ENCODE measurements around the gene CACNA1D. TPM values are rescaled to one million over a fixed set of nuclear protein-coding genes. Genes with fewer than 3 reads are reported as not detected.

Gene CACNA1D
- total RNA-seq, 4 donors from 2014 or later, result 74.6 to 194 (median 105) TPM

GRCh38 chr3:53774414-53774813, 280.0 kb downstream of the CACNA1D start:
- no peak for TF ChIP-seq CTCF (IDR thresholded peaks at IDR 0.05)
- no peak for TF ChIP-seq POLR2A (IDR thresholded peaks at IDR 0.05)
- Histone ChIP-seq H3K4me1 (no peaks in the 10 kb centered on the region), H3K36me3 (no peaks in the 10 kb centered on the region), H3K9me3 (no peaks in the 10 kb centered on the region), H3K27me3 (no peaks in the 10 kb centered on the region), H3K27ac (no peak overlapping the region), H3K4me3 (no peak overlapping the region)
- DNase-seq, result no peak

- Histone ChIP-seq H3K27ac (no peak overlapping the region), H3K9me3 (no peaks in the 10 kb centered on the region), H3K4me3 (no peak overlapping the region), H3K36me3 (no peaks in the 10 kb centered on the region), H3K27me3 (no peaks in the 10 kb centered on the region), H3K4me1 (no peaks in the 10 kb centered on the region)
- no peak for DNase-seq
- no peak for TF ChIP-seq POLR2A (IDR thresholded peaks at IDR 0.05)
- TF ChIP-seq CTCF (IDR thresholded peaks at IDR 0.05), result no peak
Measured at GRCh38 chr3:53775018-53775417, 280.6 kb downstream of the CACNA1D start.

- Histone ChIP-seq H3K36me3 (no peaks in the 10 kb centered on the region), H3K4me3 (no peak overlapping the region), H3K27me3 (no peaks in the 10 kb centered on the region), H3K9me3 (no peaks in the 10 kb centered on the region), H3K4me1 (no peaks in the 10 kb centered on the region), H3K27ac (no peak overlapping the region)
- no peak for TF ChIP-seq POLR2A (IDR thresholded peaks at IDR 0.05)
- no peak for TF ChIP-seq CTCF (IDR thresholded peaks at IDR 0.05)
- no peak for DNase-seq
Measured at GRCh38 chr3:53775834-53776251, 281.4 kb downstream of the CACNA1D start.

- no peak for TF ChIP-seq CTCF (IDR thresholded peaks at IDR 0.05)
- TF ChIP-seq POLR2A (IDR thresholded peaks at IDR 0.05), result no peak
- Histone ChIP-seq H3K27ac (no peak overlapping the region), H3K36me3 (no peaks in the 10 kb centered on the region)
Measured at GRCh38 chr3:53776494-53777101, 282.2 kb downstream of the CACNA1D start.

GRCh38 chr3:53777468-53777867, 283.1 kb downstream of the CACNA1D start:
- no peak for TF ChIP-seq CTCF (IDR thresholded peaks at IDR 0.05)
- TF ChIP-seq POLR2A (IDR thresholded peaks at IDR 0.05), result no peak
- H3K36me3 ChIP-seq, result no peaks in the 10 kb centered on the region

More at GRCh38 chr3:53776494-53777101, 282.2 kb downstream of the CACNA1D start:
- no peak overlapping the region for H3K4me3 ChIP-seq
- no peak for DNase-seq
- no peaks in the 10 kb centered on the region for H3K27me3 ChIP-seq
- H3K9me3 ChIP-seq, result no peaks in the 10 kb centered on the region
- H3K4me1 ChIP-seq, result no peaks in the 10 kb centered on the region

GRCh38 chr3:53778153-53778552, 283.7 kb downstream of the CACNA1D start:
- Histone ChIP-seq H3K36me3 (no peaks in the 10 kb centered on the region), H3K4me1 (no peaks in the 10 kb centered on the region), H3K4me3 (no peak overlapping the region), H3K27ac (no peak overlapping the region), H3K27me3 (no peaks in the 10 kb centered on the region), H3K9me3 (no peaks in the 10 kb centered on the region)
- no peak for TF ChIP-seq CTCF (IDR thresholded peaks at IDR 0.05)
- no peak for TF ChIP-seq POLR2A (IDR thresholded peaks at IDR 0.05)
- no peak for DNase-seq

More at GRCh38 chr3:53777468-53777867, 283.1 kb downstream of the CACNA1D start:
- no peak overlapping the region for H3K4me3 ChIP-seq
- no peak overlapping the region for H3K27ac ChIP-seq
- no peaks in the 10 kb centered on the region for H3K9me3 ChIP-seq
- no peaks in the 10 kb centered on the region for H3K4me1 ChIP-seq
- no peak for DNase-seq
- no peaks in the 10 kb centered on the region for H3K27me3 ChIP-seq
